Measurements from ENCODE around the gene PMAIP1.
"Not testable (repeated sequence)": the region's sequence is repeated elsewhere in the genome, so short reads cannot be mapped to it uniquely, and the experiment has no call there.

PMAIP1 gene

GRCh38 chr18:59885579-59886163, 14.1 kb upstream of the PMAIP1 start:
- peak; percentile 42 for DNase-seq

- DNase-seq: not testable (repeated sequence)
These were observed 13.4 kb upstream of the PMAIP1 start for GRCh38 chr18:59886399-59886798.

- no peak for DNase-seq
These were observed 7.7 kb upstream of the PMAIP1 start for GRCh38 chr18:59892123-59892522.

GRCh38 chr18:59893971-59894370, 5.8 kb upstream of the PMAIP1 start:
- DNase-seq: no peak

GRCh38 chr18:59897321-59897954, 2.4 kb upstream of the PMAIP1 start:
- no peak for DNase-seq

- DNase-seq: no peak
These were observed 1.7 kb upstream of the PMAIP1 start for GRCh38 chr18:59898093-59898492.

GRCh38 chr18:59898609-59899297, 1.0 kb upstream of the PMAIP1 start:
- no peak for DNase-seq

- DNase-seq: peak; percentile 80
These were observed 679 bp downstream of the PMAIP1 start for GRCh38 chr18:59900222-59901128.

GRCh38 chr18:59902131-59902992, 2.6 kb downstream of the PMAIP1 start:
- peak; percentile 51 for DNase-seq

- no peak for DNase-seq
These were observed 3.3 kb downstream of the PMAIP1 start for GRCh38 chr18:59902993-59903610.

GRCh38 chr18:59904011-59904601, 4.3 kb downstream of the PMAIP1 start:
- DNase-seq: no peak

GRCh38 chr18:59905686-59906091, 5.9 kb downstream of the PMAIP1 start:
- DNase-seq: no peak

- DNase-seq: no peak
These were observed 6.4 kb downstream of the PMAIP1 start for GRCh38 chr18:59906203-59906602.

- no peak for DNase-seq
These were observed 7.4 kb downstream of the PMAIP1 start for GRCh38 chr18:59907172-59907571.

- DNase-seq: no peak
These were observed 7.9 kb downstream of the PMAIP1 start for GRCh38 chr18:59907660-59908059.

GRCh38 chr18:59908799-59909198, 9.0 kb downstream of the PMAIP1 start:
- no peak for DNase-seq

- no peak for DNase-seq
These were observed 9.7 kb downstream of the PMAIP1 start for GRCh38 chr18:59909289-59910036.

- no peak for DNase-seq
These were observed 11.2 kb downstream of the PMAIP1 start for GRCh38 chr18:59910967-59911366.

- DNase-seq: no peak
These were observed 11.8 kb downstream of the PMAIP1 start for GRCh38 chr18:59911600-59911999.

GRCh38 chr18:59912007-59912550, 12.3 kb downstream of the PMAIP1 start:
- DNase-seq: no peak
